ENCODE measurements around the gene TRAK1.

TRAK1 gene

DNA sequence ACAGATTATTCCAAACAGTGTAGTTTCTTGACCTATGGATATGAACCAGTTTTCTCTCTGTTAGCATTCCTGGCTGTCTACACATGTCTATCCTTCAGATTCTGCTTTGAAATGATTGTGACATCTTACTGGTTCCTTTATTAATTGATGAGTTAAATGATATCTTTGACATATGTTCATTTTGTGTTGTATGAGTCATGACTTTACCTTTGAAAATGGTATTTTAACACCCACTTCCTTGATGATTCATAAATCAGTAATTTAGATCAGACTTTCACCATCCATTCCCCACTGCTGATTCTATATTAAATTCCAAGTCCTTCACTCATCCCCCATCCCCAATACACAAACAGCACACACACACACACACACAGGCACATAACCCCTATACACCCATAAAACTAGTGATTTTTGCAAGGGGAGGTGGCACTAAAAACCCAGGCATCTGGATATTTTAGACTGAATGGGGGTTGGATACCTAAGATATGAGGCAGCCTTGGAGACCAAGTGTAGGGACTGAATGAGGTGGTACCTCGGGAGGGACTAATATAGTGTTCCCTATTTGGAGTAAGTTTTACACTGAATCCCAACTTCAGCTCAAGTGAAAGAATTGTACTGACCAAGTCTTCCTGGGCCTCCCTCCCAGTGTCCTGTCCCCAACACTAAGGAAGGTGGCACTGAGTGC, 165.1 kb downstream of the TRAK1 start:
- peak in 1 of 5 donors; percentile 9 for DNase-seq

DNA sequence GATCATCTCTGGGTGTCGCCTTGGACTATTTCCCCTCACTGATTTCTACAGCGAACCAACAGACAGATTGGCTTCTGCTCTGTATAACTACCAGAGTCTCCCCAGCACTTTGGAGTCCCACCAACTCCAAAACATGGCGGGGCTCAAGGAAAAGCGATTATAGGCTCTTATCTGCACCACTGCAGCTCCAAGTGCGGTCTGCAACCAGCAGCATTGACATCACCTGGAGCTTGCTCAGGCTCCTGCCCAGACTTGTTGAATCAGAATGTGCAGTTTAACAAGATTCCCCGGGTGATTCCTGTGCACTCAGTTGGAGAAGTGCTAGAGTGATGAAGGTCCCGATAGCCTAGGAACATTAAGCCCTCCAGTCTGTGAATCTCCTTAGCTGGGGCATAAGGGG, 165.8 kb downstream of the TRAK1 start:
- no peak for DNase-seq

DNA sequence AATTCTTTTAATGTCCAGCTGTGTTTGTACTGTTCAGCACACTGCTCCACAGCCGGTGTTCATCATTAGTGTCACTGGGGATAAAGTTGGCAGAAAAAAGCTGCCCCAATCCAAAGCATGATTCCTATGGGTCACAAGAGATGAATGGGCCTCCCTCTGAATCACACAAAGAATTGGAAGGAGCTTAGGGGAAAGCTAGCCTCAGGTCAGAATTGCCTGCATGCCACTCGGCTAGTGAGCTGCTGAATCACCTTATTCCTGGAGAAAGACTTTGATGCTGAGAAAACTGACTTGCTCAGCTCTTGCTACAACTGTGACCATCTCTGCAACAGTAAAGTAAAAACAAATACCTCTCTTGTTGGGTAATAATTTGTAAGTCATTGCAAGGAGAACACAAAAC, 171.4 kb downstream of the TRAK1 start:
- DNase-seq, result no peak

DNA sequence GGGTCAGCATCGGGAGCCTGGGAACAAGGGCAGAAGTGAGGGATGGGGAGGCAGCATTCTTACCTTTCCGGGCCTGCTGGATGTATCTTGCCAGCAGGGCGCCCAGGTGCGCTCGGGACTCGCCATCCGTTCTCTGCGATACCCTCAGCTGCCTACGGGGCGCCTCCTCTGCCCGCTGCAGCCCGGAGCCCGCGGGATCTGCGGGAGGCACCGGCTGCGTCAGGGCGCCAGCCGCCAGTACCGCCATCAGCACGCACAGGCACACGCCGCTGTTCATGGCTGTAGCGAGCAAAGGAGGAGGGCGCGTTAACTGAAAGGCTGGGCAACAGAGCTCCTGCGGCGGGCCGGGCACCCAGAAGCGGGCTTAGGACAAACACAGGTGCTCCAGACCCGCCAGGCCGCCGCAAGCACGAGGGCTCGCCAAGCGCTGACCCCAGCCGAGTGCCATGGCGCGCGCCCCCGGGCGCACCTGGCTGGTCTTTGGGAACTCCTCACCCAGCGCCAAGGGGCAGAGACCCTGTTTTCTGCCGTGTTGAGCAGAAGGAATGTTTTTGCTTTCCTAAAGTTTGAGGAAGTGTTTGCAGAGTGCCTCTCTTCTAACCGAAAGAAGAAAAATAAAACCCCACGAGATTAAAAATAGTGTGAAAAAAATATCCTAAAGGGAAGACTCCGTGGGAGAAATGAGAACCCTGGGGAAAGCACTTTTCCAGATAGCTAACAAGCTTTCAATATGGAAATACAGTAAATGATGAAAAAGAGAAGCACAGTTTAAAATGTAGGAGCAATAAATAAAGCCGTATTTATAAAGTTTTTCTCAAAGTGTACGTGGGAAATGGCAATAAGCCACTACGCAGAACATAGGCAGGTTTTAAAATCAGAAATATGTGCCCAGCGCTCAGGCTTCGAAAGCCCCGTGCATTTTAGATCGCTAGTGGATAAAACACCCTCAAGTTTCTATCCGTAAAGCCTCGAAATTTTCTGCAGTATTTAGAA, 172.5 kb downstream of the TRAK1 start:
- no peak for DNase-seq

DNA sequence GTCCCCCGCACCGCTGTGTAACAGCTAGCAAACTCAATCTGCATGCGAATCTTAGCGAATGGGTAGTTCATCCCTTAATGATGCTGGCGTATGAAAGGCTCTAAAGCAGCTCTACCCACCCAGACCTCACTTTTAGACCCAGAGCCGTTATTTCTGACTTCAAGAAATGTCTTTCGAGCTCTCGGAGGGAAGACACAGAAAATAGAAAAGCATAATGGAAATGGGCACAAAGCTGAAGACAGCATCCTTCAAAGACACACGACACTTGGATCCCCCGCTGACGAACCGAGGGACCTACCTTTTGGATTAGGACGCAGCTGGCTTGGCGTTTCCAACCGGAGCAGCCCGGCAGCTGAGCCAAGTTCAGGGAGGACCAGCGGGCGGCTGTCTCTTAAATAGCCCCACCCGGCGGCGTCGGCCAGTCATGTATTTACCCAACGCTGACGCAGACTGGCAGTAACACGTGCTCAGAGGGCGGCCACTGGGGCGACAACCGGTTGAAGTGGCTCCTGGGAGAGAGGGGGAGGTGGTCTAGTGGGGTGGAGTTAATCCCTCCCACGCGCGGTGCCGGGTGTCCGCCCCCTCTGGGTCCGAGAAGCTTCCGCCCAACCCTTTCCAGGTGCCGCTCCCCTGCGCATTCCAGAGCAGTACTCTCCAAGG, 173.4 kb downstream of the TRAK1 start:
- no peak for DNase-seq

DNA sequence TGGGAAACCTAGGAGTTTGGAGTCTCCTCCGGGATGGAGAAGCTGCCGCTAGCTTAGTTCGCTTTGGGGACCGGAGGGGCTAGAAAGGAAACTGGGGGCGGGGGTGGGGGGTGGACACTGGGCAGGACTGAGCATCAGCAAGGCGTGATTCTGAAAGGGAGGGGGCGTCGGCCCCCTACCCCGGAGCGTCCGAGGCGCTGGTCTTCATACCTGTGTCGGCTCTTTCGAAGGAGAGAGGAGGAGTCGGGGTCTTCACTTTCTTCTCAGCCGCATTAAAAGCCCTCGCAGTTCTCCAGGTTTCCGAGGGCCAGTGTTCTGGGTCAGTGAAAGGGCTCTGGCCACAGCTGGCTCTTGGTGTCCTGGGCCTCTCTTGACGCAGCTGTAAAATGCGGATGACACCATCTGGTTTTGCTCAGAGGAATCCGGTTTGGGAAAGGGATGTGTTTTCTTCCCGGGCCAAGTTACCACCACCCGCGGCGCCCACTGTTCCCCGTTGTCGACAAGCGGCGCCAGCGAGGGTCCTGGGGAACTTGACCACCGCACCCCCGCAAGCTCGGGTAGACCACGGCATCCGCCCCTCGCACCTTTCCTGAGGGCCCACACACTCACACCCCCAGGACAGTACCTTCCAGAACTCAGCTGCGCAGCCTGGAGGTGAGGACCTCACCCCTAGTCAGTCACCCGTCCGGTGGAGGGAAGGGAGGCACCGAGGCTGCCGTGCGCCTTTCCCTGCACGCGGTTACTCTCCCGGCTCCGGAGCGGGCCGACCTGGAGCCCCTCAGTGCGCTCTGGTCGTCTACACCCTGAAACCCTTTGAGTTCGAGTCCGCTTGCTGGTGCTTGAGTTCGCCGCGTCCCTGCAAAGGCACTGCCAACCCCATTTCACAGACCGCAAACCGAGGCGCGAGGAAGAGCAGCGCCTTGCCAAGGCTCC, 174.2 kb downstream of the TRAK1 start:
- DNase-seq, result no peak

DNA sequence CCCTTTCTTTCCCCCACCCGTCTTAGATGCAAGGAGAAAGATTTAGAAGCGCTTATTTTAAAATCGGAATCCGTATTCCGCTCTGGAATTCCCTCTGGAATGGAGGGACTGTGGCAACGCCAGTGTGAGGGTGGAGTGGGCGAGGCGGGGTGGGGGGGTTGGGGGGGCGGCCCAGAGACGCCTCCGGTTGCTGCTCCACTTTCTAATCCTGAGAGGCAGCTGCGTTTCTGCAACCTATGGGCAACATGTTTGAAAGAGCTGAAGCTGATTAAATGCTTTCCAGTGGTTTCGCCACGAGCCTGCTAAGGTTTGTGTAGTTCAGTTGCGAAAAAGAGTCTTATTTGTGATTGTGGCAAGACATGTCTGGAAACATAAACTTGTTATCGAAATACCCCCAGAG, 174.9 kb downstream of the TRAK1 start, which contains the start of gene CCK:
Gene CCK, minus strand, starts transcription at position 101 of the 400 bp plus-strand sequence. CDS start 2,555 bp downstream, outside the sequence.
- no peak for DNase-seq

DNA sequence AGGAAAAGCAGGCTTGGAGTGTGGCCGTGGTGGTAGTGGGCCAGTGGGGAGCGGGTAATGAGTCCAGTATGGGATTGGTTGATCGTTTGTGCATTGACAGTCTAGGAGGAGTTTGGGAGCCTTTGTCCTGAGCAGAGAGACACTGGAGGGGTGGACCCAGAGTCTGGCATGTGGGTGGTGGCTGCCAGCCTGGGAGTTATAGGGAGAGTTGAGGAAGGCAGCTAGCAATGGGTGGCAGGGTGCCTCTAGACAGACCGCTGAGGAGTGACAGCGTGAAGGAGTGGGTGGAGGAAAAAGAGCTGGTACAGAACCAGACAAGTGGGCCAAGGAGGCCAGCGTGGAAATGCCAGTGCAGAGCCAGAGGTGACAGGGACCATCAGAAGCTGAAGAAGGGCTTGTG, 176.7 kb downstream of the TRAK1 start:
- DNase-seq, result no peak

DNA sequence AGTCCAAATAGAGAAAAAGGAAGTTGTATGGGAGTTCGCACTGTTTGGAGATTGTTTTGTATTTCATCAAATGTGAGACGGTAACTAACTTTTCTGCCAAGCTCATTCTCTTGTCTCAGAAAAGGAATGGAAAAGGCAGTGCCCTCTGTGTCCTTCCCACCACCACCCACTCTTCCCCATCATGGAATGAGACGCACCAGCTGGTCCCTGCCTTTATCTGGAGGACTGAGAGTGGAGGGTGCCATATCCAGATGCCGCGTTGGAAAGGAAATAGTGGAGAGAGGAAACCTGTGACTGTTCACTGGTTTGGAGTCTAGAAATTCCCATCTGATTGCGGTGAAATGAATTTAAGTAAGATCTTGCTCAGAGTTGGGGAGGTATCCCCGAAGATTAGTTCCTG, 178.5 kb downstream of the TRAK1 start:
- DNase-seq, result no peak

DNA sequence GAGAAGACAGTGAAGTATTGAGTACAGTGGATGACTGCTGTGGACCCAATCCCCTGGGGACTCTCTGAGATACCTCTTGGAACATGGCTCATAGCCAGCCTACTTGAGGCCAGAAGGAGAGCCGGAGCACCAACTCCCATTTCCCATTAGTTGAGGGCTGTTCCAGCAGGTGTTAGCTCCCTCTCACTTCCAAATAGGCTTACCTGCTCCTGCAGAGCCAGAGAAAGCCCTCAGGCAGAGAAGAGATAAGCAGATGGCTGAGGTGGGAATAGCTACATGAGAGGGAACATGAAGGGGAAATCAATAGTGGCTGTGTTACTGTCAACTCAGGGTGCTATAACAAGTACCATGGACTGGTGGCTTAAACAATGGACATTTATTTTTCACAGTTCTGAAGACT, 179.4 kb downstream of the TRAK1 start:
- DNase-seq, result no peak

DNA sequence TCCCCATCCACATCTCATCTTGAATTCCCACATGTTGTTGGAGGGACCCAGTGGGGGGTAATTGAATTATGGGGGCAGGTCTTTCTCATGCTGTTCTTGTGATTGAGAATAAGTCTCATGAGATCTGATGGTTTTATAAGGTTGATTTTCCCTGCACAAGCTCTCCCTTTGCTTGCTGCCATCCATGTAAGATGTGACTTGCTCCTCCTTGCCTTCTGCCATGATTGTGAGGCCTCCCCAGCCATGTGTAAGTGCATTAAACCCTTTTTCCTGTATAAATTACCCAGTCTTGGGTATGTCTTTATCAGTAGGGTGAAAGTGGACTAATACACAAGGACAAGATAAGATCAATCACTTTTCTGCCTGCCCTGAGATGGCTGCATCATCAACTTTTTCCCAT, 180.6 kb downstream of the TRAK1 start:
- no peak for DNase-seq

DNA sequence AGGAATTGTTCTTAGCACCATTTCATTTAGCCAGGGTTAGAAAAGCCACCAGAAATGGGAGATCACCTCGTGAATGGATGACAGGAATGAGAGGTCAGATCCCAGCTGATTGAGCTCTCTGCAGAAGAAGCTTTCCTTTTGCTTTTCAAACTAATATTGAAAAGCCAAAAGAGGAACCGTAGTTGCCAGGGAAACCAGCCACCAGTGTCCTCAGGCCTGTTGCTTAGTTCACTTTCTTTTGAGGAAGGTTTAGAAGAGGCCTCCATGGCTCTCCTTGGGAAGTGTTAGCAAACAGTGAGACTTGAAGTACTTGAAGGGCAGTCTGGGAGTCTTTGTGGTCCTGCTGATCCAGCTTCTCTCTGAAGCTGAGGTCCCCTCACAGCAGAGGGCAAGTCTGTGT, 182.2 kb downstream of the TRAK1 start:
- no peak for DNase-seq

DNA sequence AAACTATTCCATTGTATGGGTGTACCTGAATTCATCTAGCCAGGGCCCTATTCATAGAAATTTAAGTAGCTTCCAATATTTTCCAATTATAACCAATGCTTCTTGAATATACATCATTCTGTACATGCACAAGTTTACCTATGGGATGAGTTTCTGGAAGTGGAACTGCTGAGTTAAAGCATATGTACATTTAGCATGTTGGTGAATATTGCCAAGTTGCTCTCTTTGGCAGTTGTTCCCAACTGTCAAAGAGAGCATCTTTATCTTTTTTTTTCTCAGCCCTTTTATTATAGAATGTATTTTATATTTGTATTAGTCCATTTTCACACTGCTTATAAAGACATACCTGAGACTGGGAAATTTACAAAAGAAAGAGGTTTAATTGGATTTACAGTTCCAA, 183.1 kb downstream of the TRAK1 start:
- DNase-seq, result no peak

DNA sequence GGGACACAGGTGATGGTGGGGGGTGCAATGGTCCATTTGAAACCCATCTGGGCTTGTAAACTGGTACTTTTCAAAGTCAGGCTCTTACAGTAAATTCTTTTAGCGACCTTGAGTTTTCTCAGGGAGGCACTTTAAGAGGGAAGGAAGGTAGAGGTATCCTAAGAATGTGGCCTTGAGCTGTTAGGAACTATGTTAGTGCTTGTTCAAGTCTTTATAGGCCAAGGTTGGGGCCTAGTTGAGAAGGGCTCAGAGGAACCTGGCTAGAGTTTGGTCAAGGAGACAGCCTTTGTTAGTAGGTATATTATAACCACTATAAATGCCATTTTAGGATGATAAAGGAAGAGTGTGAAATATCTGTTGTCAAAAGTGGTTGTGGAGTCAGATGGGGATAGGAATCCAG, 184.1 kb downstream of the TRAK1 start:
- no peak for DNase-seq
